Mucosa of gallbladder (tissue), 1 donor: ENCODE measurements around the gene FHIT. TPM values are rescaled to one million over a fixed set of nuclear protein-coding genes. Genes with fewer than 3 reads are reported as not detected.
"Not testable (repeated sequence)": the region's sequence is repeated elsewhere in the genome, so short reads cannot be mapped to it uniquely, and the experiment has no call there.

Experiments used
- DNase-seq: peaks from one replicate; pipeline ENCODE4 v3.0.0-alpha.2; 2020; ENCODE audit warnings: low spot score
- total RNA-seq: library from RNA; stranded (reverse); gene quantifications from one replicate; pipeline ENCODE4 v1.2.1, GENCODE V29; 2021
- donor health status: DM: no; HTN: no; CAD: no.

Gene FHIT
- total RNA-seq, 1 donor from 2014 or later, result 38.6 TPM

- DNase-seq, result no peak
Measured at GRCh38 chr3:60920519-60920918, 330.7 kb downstream of the FHIT start.

GRCh38 chr3:60919296-60919695 lies 332.0 kb downstream of the FHIT start:
- DNase-seq, result no peak

- DNase-seq, result no peak
Measured at GRCh38 chr3:60917141-60917540, 334.1 kb downstream of the FHIT start.

- DNase-seq, result no peak
Measured at GRCh38 chr3:60916546-60916945, 334.7 kb downstream of the FHIT start.

GRCh38 chr3:60913474-60913873 lies 337.8 kb downstream of the FHIT start:
- no peak for DNase-seq

GRCh38 chr3:60912876-60913275 lies 338.4 kb downstream of the FHIT start:
- no peak for DNase-seq

- DNase-seq, result no peak
Measured at GRCh38 chr3:60912142-60912541, 339.1 kb downstream of the FHIT start.

- no peak for DNase-seq
Measured at GRCh38 chr3:60909526-60909925, 341.7 kb downstream of the FHIT start.

- DNase-seq, result no peak
Measured at GRCh38 chr3:60906283-60906682, 345.0 kb downstream of the FHIT start.

GRCh38 chr3:60898321-60898720 lies 352.9 kb downstream of the FHIT start:
- DNase-seq, result no peak

GRCh38 chr3:60893946-60894345 lies 357.3 kb downstream of the FHIT start:
- no peak for DNase-seq

GRCh38 chr3:60890226-60890625 lies 361.0 kb downstream of the FHIT start:
- DNase-seq, result peak; percentile 68

- not testable (repeated sequence) for DNase-seq
Measured at GRCh38 chr3:60888952-60889351, 362.3 kb downstream of the FHIT start.

GRCh38 chr3:60887574-60887973 lies 363.7 kb downstream of the FHIT start:
- DNase-seq, result no peak

GRCh38 chr3:60886518-60886917 lies 364.7 kb downstream of the FHIT start:
- no peak for DNase-seq

GRCh38 chr3:60884005-60884404 lies 367.2 kb downstream of the FHIT start:
- no peak for DNase-seq

GRCh38 chr3:60877188-60877587 lies 374.1 kb downstream of the FHIT start:
- DNase-seq, result no peak

GRCh38 chr3:60870396-60870795 lies 380.9 kb downstream of the FHIT start:
- no peak for DNase-seq

- DNase-seq, result no peak
Measured at GRCh38 chr3:60867200-60867599, 384.1 kb downstream of the FHIT start.

- DNase-seq, result no peak
Measured at GRCh38 chr3:60856257-60857046, 394.8 kb downstream of the FHIT start.

GRCh38 chr3:60855250-60855649 lies 396.0 kb downstream of the FHIT start:
- no peak for DNase-seq

GRCh38 chr3:60854791-60855190 lies 396.5 kb downstream of the FHIT start:
- DNase-seq, result no peak

GRCh38 chr3:60847791-60848190 lies 403.5 kb downstream of the FHIT start:
- no peak for DNase-seq

- DNase-seq, result no peak
Measured at GRCh38 chr3:60844256-60844655, 407.0 kb downstream of the FHIT start.
